ENCODE data around the gene BPIFB2. TPM values are rescaled to one million over a fixed set of nuclear protein-coding genes. Genes with fewer than 3 reads are reported as not detected.

BPIFB2 gene
- total and polyA plus RNA-seq, 2 donors (not counting 3 experiments of a cell fraction or from before 2014, with no cell fraction given), result not detected

- POLR2A ChIA-PET, result no interaction called here
- no peaks in the 10 kb centered on the region for H3K36me3 ChIP-seq (ENCODE audit: control insufficient read depth in 2 of 2, extremely low read depth in 1 of 2, insufficient read depth in 2 of 2, low read length in 2 of 2)
- H3K79me2 ChIP-seq (ENCODE audit: control insufficient read depth, insufficient read depth, low read length), result no peaks in the 10 kb centered on the region
- no peak overlapping the region for H2AFZ ChIP-seq (ENCODE audit: low read depth, low read length)
- BruUV-seq (replicated peaks), result no TSS peak
- intact Hi-C loops (cut with micrococcal nuclease) (no loop called here), dilution Hi-C loops (cut with MboI; ENCODE audit: extremely low pct_ligation_motif_present, low sequenced_read_pairs) (no loop called here)
- H3K9ac ChIP-seq (replicated peaks; ENCODE audit: extremely low read depth, insufficient read depth, low read length), result no peak overlapping the region
- H3K9me1 ChIP-seq (replicated peaks; ENCODE audit: control insufficient read depth, extremely low read depth, insufficient read depth, low read length), result no peaks in the 10 kb centered on the region
- FAIRE-seq (no peak), DNase-seq (ENCODE audit: low read depth, low spot score) (no peak)
- no peak overlapping the region for H3K27ac ChIP-seq (ENCODE audit: insufficient read depth, low read depth, low read length)
- H3K27me3 ChIP-seq (ENCODE audit: control insufficient read depth in 2 of 2, insufficient read depth in 2 of 2, low read length in 2 of 2), result peaks cover 0 to 1% of the 10 kb centered on the region in 2 experiments
- CTCF ChIA-PET, result no interaction called here
- H3K4me2 ChIP-seq (ENCODE audit: insufficient read depth, low read length), result no peak overlapping the region
- no peak overlapping the region for H3K4me3 ChIP-seq (replicated peaks in 1 of 3; ENCODE audit: insufficient read depth in 1 of 3, low read depth in 1 of 3, low read length in 3 of 3)
- H3K4me1 ChIP-seq (ENCODE audit: control insufficient read depth, extremely low read depth, insufficient read depth, low read length), result no peaks in the 10 kb centered on the region
- TF ChIP-seq EZH2 (IDR thresholded peaks at IDR 0.05; ENCODE audit: borderline replicate concordance, low read depth, low read length, severe bottlenecking), result no peak
- no peak for TF ChIP-seq FOS (IDR thresholded peaks at IDR 0.05; ENCODE audit: borderline replicate concordance, insufficient read depth, low read length)
- TF ChIP-seq POLR2A (IDR thresholded peaks at IDR 0.05; ENCODE audit: low read depth, low read length), result no peak
- no peak for TF ChIP-seq MYC (IDR thresholded peaks at IDR 0.05; ENCODE audit: low read depth, low read length)
- no peak for TF ChIP-seq MAX (IDR thresholded peaks at IDR 0.05; ENCODE audit: insufficient read depth, insufficient read length)
- no peak for TF ChIP-seq JUN (IDR thresholded peaks at IDR 0.05; ENCODE audit: borderline replicate concordance, insufficient read depth, insufficient read length, low read depth)
- no peak for TF ChIP-seq POLR2AphosphoS5 (IDR thresholded peaks at IDR 0.05; ENCODE audit: insufficient read depth, low read depth, low read length)
- TF ChIP-seq CTCF (IDR thresholded peaks at IDR 0.05; ENCODE audit: extremely low read depth in 1 of 2, insufficient read depth in 1 of 2, low read depth in 1 of 2, low read length in 2 of 2), result no peak
- H4K20me1 ChIP-seq (replicated peaks; ENCODE audit: control insufficient read depth, extremely low read depth, insufficient read depth, low read length), result no peaks in the 10 kb centered on the region
- no peaks in the 10 kb centered on the region for H3K9me3 ChIP-seq (replicated peaks; ENCODE audit: control insufficient read depth, insufficient read depth, low read length)
Observed at GRCh38 chr20:32982617-32983458, 24.7 kb upstream of the BPIFB2 start.

All from endothelial cell of umbilical vein (primary cell).